Measurements from ENCODE around the gene HFE.

DNA sequence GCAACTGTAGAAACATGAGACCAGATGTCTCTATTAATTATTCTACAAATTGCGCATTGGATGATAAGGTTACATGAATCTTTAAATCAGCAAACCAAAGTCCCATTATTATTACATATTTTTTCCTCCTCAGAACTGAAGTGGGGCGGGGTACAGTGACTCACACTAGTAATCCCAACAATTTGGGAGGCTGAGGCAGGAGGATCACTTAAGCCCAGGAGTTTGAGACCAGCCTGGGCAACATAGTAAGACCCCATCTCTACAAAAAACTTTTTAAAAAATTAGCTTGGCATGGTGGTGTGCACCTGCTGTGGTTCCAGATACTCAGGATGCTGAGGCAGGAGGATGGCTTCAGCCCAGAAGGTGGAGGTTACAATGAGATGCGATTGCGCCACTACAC lies 29.0 kb downstream of the HFE start:
- TF ChIP-seq, protein P1, sequence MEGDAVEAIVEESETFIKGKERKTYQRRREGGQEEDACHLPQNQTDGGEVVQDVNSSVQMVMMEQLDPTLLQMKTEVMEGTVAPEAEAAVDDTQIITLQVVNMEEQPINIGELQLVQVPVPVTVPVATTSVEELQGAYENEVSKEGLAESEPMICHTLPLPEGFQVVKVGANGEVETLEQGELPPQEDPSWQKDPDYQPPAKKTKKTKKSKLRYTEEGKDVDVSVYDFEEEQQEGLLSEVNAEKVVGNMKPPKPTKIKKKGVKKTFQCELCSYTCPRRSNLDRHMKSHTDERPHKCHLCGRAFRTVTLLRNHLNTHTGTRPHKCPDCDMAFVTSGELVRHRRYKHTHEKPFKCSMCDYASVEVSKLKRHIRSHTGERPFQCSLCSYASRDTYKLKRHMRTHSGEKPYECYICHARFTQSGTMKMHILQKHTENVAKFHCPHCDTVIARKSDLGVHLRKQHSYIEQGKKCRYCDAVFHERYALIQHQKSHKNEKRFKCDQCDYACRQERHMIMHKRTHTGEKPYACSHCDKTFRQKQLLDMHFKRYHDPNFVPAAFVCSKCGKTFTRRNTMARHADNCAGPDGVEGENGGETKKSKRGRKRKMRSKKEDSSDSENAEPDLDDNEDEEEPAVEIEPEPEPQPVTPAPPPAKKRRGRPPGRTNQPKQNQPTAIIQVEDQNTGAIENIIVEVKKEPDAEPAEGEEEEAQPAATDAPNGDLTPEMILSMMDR (IDR thresholded peaks at IDR 0.05; ENCODE audit: low read length) = no peak
- no peak for TF ChIP-seq EZH2 (optimal IDR thresholded peaks at IDR 0.05; ENCODE audit: low read depth, low read length)
- no peak for TF ChIP-seq EZH2phosphoT487 (IDR thresholded peaks at IDR 0.05; ENCODE audit: low read length)
